HL-60 (cell line): ENCODE measurements around the gene PCDHA5.

Experiments
- DNase-seq, 2 experiments: peaks; one replicate each; pipeline ENCODE4 v3.0.0-alpha.2; 2010 to 2020; ENCODE audit warnings: low read depth in 1 of 2, low spot score in 1 of 2
- H3K27ac ChIP-seq: fragments of 250-450 bp; sonication (Bioruptor Pico); replicated peaks from 2 replicates; pipeline ENCODE4 v1.5.1; 2020; ENCODE audit warnings: mild to moderate bottlenecking, moderate library complexity
- H3K27me3 ChIP-seq: fragments of 250-450 bp; sonication (Bioruptor Pico); 2 replicates; pipeline ENCODE4 v1.5.1; 2021; ENCODE audit warnings: mild to moderate bottlenecking, moderate library complexity; ENCODE audit not compliant: insufficient read depth, poor library complexity, severe bottlenecking
- H3K4me3 ChIP-seq: replicated peaks from 2 replicates; pipeline ENCODE4 v1.5.1; 2011; ENCODE audit warnings: mild to moderate bottlenecking, control low read depth, low read length; ENCODE audit not compliant: insufficient read depth
- CTCF ChIP-seq: IDR thresholded peaks from one replicate; pipeline ENCODE4 v1.5.1; 2011; ENCODE audit warnings: low read length, control low read depth, inconsistent platforms; ENCODE audit not compliant: insufficient read depth
- GABPA ChIP-seq: IDR thresholded peaks from 2 replicates; pipeline ENCODE4 v1.6.1; 2012; ENCODE audit warnings: low read depth
- POLR2AphosphoS5 ChIP-seq: IDR thresholded peaks from 2 replicates; pipeline ENCODE4 v1.6.1; 2012; ENCODE audit warnings: low read depth
- SPI1 ChIP-seq: IDR thresholded peaks from 2 replicates; pipeline ENCODE4 v1.6.1; 2012; ENCODE audit warnings: low read depth, mild to moderate bottlenecking, borderline replicate concordance
- TF ChIP-seq, protein P1 (sequence below): IDR thresholded peaks from 2 replicates; pipeline ENCODE4 v1.6.1; 2012; ENCODE audit warnings: low read depth; ENCODE audit not compliant: insufficient replicate concordance

The PCDHA5 gene

DNA sequence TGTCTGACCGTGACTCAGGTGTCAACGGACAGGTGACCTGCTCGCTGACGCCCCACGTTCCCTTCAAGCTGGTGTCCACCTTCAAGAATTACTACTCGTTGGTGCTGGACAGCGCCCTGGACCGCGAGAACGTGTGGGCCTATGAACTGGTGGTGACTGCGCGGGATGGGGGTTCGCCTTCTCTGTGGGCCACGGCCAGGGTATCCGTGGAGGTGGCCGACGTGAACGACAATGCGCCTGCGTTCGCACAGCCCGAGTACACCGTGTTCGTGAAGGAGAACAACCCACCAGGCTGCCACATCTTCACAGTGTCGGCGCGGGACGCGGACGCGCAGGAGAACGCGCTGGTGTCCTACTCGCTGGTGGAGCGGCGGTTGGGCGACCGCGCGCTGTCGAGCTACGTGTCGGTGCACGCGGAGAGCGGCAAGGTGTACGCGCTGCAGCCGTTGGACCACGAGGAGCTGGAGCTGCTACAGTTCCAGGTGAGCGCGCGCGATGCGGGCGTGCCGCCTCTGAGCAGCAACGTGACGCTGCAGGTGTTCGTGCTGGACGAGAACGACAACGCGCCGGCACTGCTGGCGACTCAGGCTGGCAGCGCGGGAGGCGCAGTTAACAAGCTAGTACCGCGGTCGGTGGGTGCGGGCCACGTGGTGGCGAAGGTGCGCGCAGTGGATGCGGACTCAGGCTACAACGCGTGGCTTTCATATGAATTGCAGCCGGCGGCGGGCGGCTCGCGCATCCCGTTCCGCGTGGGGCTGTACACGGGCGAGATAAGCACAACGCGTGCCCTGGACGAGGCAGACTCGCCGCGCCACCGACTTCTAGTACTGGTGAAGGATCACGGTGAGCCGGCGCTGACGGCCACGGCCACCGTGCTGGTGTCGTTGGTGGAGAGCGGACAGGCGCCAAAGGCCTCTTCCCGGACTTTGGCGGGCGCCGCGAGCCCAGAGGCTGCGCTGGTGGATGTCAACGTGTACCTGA, 49.1 kb downstream of the PCDHA5 start:
- no peaks in the 10 kb centered on the region for H3K27me3 ChIP-seq
- H3K27ac ChIP-seq: no peak overlapping the region
- DNase-seq: no peak
- no peak for TF ChIP-seq SPI1
- TF ChIP-seq GABPA: no peak
- TF ChIP-seq CTCF: no peak
- no peak for TF ChIP-seq POLR2AphosphoS5
- TF ChIP-seq, protein P1, sequence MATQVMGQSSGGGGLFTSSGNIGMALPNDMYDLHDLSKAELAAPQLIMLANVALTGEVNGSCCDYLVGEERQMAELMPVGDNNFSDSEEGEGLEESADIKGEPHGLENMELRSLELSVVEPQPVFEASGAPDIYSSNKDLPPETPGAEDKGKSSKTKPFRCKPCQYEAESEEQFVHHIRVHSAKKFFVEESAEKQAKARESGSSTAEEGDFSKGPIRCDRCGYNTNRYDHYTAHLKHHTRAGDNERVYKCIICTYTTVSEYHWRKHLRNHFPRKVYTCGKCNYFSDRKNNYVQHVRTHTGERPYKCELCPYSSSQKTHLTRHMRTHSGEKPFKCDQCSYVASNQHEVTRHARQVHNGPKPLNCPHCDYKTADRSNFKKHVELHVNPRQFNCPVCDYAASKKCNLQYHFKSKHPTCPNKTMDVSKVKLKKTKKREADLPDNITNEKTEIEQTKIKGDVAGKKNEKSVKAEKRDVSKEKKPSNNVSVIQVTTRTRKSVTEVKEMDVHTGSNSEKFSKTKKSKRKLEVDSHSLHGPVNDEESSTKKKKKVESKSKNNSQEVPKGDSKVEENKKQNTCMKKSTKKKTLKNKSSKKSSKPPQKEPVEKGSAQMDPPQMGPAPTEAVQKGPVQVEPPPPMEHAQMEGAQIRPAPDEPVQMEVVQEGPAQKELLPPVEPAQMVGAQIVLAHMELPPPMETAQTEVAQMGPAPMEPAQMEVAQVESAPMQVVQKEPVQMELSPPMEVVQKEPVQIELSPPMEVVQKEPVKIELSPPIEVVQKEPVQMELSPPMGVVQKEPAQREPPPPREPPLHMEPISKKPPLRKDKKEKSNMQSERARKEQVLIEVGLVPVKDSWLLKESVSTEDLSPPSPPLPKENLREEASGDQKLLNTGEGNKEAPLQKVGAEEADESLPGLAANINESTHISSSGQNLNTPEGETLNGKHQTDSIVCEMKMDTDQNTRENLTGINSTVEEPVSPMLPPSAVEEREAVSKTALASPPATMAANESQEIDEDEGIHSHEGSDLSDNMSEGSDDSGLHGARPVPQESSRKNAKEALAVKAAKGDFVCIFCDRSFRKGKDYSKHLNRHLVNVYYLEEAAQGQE: peak; percentile 45
- no peak overlapping the region for H3K4me3 ChIP-seq
